Measurements from ENCODE around the gene IGF2R.

GRCh38 chr6:160029525-160029924 lies 60.6 kb downstream of the IGF2R start:
- no peak for TF ChIP-seq CTCF (IDR thresholded peaks at IDR 0.05)
- TF ChIP-seq POLR2AphosphoS5 (IDR thresholded peaks at IDR 0.05): no peak
- TF ChIP-seq POLR2A (IDR thresholded peaks at IDR 0.05): no peak
